IPS-20b (cell line): Measurements from ENCODE around the gene PARVG.

ENCODE experiments used
- H3K27ac ChIP-seq: one replicate; pipeline ENCODE4 v1.5.1; 2013; ENCODE audit warnings: low read length
- H3K27me3 ChIP-seq: 2 replicates; pipeline ENCODE4 v1.6.1; 2013; ENCODE audit warnings: mild to moderate bottlenecking, low read length, inconsistent platforms; ENCODE audit not compliant: insufficient read depth
- H3K36me3 ChIP-seq: 2 replicates; pipeline ENCODE4 v1.6.1; 2013; ENCODE audit warnings: low read depth, mild to moderate bottlenecking, inconsistent platforms, low read length, moderate library complexity; ENCODE audit not compliant: insufficient read depth
- H3K4me1 ChIP-seq: 2 replicates; pipeline ENCODE4 v1.6.1; 2013; ENCODE audit warnings: mild to moderate bottlenecking, control low read depth, inconsistent platforms, low read length, moderate library complexity; ENCODE audit not compliant: insufficient read depth
- H3K4me3 ChIP-seq: 2 replicates; pipeline ENCODE4 v1.5.1; 2013; ENCODE audit warnings: mild to moderate bottlenecking, low read length, inconsistent platforms
- H3K9ac ChIP-seq: 2 replicates; pipeline ENCODE4 v1.6.1; 2013; ENCODE audit warnings: low read depth, mild to moderate bottlenecking, inconsistent platforms, low read length, moderate library complexity
- H3K9me3 ChIP-seq: 2 replicates; pipeline ENCODE4 v1.6.1; 2013; ENCODE audit warnings: mild to moderate bottlenecking, low read depth, low read length, inconsistent platforms; ENCODE audit not compliant: insufficient read depth

PARVG gene

DNA sequence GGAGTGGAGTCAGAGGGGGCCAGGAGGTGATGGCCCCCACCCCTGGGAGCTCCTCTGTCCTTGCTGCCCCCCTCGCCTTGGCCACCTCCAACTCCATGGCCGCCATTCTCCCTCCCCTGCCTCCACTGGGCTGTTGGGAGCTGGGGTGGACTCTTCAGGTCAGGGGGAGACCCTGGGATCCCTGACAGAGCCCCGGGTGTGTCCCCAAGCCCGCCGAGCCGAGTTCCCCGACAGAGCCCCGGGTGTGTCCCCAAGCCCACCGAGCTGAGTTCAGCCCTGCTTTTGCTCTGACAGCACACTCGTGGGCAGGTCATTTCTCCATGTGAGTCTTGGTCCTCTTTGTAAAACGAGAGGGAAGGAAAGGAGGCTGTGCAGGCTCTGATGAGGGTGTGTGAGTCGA is 13.2 kb upstream of the PARVG start:
- Histone ChIP-seq H3K36me3 (no peaks in the 10 kb centered on the region), H3K27me3 (no peaks in the 10 kb centered on the region), H3K4me3 (no peak overlapping the region), H3K9me3 (no peaks in the 10 kb centered on the region), H3K27ac (no peak overlapping the region), H3K9ac (no peak overlapping the region), H3K4me1 (peaks cover 6% of the 10 kb centered on the region; the same call in 1 of the 2 replicates)

- peaks cover 6% of the 10 kb centered on the region; the same call in 1 of the 2 replicates for H3K4me1 ChIP-seq
- no peak overlapping the region for H3K27ac ChIP-seq
- H3K27me3 ChIP-seq, result no peaks in the 10 kb centered on the region
- no peaks in the 10 kb centered on the region for H3K36me3 ChIP-seq
- H3K9me3 ChIP-seq, result no peaks in the 10 kb centered on the region
- no peak overlapping the region for H3K9ac ChIP-seq
- no peak overlapping the region for H3K4me3 ChIP-seq
Observed at GRCh38 chr22:44168206-44168605, 12.5 kb upstream of the PARVG start.

GRCh38 chr22:44170470-44170869 is 10.3 kb upstream of the PARVG start:
- Histone ChIP-seq H3K9ac (no peak overlapping the region), H3K27me3 (no peaks in the 10 kb centered on the region), H3K4me3 (no peak overlapping the region), H3K36me3 (no peaks in the 10 kb centered on the region), H3K4me1 (peaks cover 6% of the 10 kb centered on the region; the same call in 1 of the 2 replicates), H3K27ac (no peak overlapping the region), H3K9me3 (no peaks in the 10 kb centered on the region)

- Histone ChIP-seq H3K27me3 (no peaks in the 10 kb centered on the region), H3K9me3 (no peaks in the 10 kb centered on the region), H3K4me1 (peaks cover 6% of the 10 kb centered on the region; the same call in 1 of the 2 replicates), H3K27ac (no peak overlapping the region), H3K36me3 (no peaks in the 10 kb centered on the region), H3K9ac (no peak overlapping the region), H3K4me3 (no peak overlapping the region)
Observed at GRCh38 chr22:44171561-44171960, 9.2 kb upstream of the PARVG start.

DNA sequence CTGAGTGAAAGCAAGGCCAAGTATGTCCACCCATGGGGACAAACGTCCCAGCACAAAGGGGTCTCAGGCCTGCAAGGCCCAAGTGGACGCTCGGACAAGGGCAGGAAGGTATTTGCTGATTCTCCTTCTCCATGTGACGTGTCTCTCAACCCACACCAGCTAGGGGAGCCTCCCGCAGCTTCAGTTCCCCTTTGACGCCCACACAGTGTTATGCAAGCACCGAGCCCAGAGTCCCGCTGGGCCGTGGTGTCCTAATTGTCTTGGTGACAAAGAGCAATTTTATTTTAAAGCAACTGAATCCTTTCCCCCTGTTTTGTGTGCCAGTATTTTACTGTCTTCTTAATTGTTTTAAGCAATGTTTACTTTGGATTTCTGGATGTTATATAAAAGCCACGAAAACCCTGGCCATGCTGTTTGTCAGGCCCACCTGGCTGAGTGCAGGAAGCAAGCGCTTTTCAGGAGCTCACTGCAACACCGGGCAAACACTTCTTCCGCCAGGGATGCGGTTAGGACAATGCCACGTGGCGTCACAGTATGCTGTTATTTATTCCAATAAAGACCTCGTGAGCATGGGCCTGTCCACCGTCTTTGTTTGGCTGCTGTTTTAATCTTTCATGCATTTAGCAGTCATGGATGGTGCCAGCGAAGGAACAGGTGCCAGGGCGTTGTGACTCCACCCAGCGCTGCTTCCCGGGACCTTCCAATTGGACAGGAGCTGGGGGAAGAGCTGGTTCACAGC is 8.2 kb upstream of the PARVG start:
- no peak overlapping the region for H3K4me3 ChIP-seq
- no peaks in the 10 kb centered on the region for H3K9me3 ChIP-seq
- H3K4me1 ChIP-seq, result peaks cover 6% of the 10 kb centered on the region; the same call in 1 of the 2 replicates
- no peak overlapping the region for H3K9ac ChIP-seq
- no peaks in the 10 kb centered on the region for H3K27me3 ChIP-seq
- no peak overlapping the region for H3K27ac ChIP-seq
- H3K36me3 ChIP-seq, result no peaks in the 10 kb centered on the region

GRCh38 chr22:44173154-44173553 is 7.6 kb upstream of the PARVG start:
- Histone ChIP-seq H3K9me3 (no peaks in the 10 kb centered on the region), H3K36me3 (no peaks in the 10 kb centered on the region), H3K27ac (no peak overlapping the region), H3K4me3 (no peak overlapping the region), H3K27me3 (no peaks in the 10 kb centered on the region), H3K4me1 (peaks cover 6% of the 10 kb centered on the region; the same call in 1 of the 2 replicates), H3K9ac (no peak overlapping the region)

GRCh38 chr22:44175676-44176075 is 5.0 kb upstream of the PARVG start:
- no peak overlapping the region for H3K4me3 ChIP-seq
- no peak overlapping the region for H3K9ac ChIP-seq
- no peaks in the 10 kb centered on the region for H3K9me3 ChIP-seq
- no peaks in the 10 kb centered on the region for H3K27me3 ChIP-seq
- H3K36me3 ChIP-seq, result no peaks in the 10 kb centered on the region
- H3K4me1 ChIP-seq, result peaks cover 9% of the 10 kb centered on the region; the same call in 1 of the 2 replicates
- no peak overlapping the region for H3K27ac ChIP-seq

DNA sequence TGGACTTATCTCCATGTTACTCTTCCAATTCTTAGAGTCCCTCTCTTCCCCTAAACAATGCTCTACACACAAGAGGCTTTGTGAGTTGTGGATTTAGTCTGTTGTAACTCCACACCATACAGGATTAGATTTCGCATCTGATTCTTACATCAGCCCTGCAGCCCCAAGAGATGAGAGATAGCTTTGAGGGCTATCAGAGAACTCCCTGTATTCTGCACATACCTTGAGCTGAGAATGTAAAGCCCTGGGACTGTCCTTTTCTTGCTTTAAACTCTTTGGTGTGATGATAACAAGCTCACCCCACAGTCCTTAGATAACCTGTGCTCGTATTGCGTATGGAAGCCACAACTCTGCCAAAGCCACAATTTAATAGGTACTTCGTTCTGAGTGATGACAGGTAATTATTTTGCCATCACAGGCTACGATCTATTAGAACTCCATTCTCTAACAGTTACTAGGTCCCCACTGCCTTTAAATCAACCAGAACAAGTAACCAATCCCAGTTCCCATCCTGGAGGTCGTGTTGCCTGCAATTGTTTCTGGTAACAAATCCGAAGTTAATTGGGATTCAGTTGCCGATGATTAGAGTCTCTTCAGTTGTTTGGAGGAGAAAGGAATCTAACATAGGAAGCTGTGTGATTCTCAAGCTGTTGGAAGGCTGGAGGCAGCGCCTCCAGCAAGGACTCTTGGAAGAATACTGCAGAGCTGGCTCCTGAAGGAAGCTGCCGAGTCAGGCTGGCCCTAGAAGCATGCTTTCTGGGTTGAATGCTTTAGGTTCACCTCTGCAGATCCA is 1.3 kb upstream of the PARVG start:
- Histone ChIP-seq H3K9me3 (no peaks in the 10 kb centered on the region), H3K4me3 (no peak overlapping the region), H3K9ac (no peak overlapping the region), H3K36me3 (no peaks in the 10 kb centered on the region), H3K27me3 (no peaks in the 10 kb centered on the region), H3K27ac (no peak overlapping the region), H3K4me1 (peaks cover 4% of the 10 kb centered on the region; the same call in 1 of the 2 replicates)

- Histone ChIP-seq H3K9ac (no peak overlapping the region), H3K27ac (no peak overlapping the region), H3K27me3 (no peaks in the 10 kb centered on the region), H3K4me3 (no peak overlapping the region), H3K9me3 (no peaks in the 10 kb centered on the region), H3K36me3 (no peaks in the 10 kb centered on the region), H3K4me1 (peaks cover 4% of the 10 kb centered on the region; the same call in 1 of the 2 replicates)
Observed at GRCh38 chr22:44179989-44180705, 578 bp upstream of the PARVG start.

DNA sequence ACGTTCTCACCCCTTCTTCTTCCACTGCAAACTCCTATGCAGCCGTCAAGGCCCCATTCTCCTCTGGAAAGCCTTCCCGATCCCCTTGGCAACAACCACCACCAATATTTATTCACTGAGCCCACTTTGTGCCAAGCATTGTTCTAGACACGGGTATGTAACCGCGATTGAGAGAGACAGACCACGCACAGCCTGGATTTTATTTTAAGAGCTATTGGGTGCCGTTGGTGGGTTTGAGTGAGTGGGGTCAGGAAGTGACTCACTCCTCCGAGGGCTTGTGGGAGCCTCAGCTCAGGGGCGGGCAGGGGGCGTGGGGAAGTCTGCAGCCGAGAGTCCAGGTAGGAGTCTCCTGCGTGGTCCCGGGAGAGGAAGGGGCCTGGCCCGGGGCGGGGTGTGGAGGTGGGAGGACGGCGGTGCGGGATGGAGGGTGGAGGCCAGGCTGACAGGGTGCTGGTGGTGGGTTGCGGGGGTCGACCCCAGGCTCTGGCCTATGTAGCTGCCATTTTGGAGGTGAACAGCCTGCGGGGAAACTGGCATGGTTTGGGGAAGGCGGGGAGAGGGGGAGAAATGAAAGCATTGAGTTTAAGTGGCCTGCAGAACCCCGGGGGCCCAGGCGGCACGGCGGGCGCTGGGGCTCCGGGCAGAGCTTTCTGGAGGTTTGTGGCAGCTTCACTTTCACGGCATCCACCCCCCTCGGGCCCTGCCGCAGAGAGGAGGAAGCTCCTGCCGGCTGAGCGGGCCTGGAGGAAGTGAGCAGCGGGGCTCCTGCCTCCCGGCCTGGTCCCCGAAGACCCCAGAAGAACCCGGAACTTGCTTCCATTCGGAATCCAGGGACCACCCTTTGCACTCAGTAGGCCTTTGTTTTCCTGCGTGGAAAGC is 547 bp downstream of the PARVG start:
- no peaks in the 10 kb centered on the region for H3K27me3 ChIP-seq
- no peak overlapping the region for H3K9ac ChIP-seq
- no peaks in the 10 kb centered on the region for H3K9me3 ChIP-seq
- H3K4me1 ChIP-seq, result peaks cover 4% of the 10 kb centered on the region; the same call in 1 of the 2 replicates
- no peaks in the 10 kb centered on the region for H3K36me3 ChIP-seq
- H3K27ac ChIP-seq, result no peak overlapping the region
- H3K4me3 ChIP-seq, result no peak overlapping the region
